HG02763 (cell line): Measurements from ENCODE around the gene POSTN.
"Not testable (repeated sequence)": the region's sequence is repeated elsewhere in the genome, so short reads cannot be mapped to it uniquely, and the experiment has no call there.

Experiments
- ATAC-seq: cut with Tn5 transposase; IDR thresholded peaks from one replicate; pipeline ENCODE4 v1.9.1; 2021; ENCODE audit warnings: mild to moderate bottlenecking, moderate library complexity; ENCODE audit not compliant: unreplicated experiment

The POSTN gene

GRCh38 chr13:37596805-37597204 lies 1.8 kb downstream of the POSTN start:
- ATAC-seq, result no peak

- ATAC-seq, result no peak
Observed at GRCh38 chr13:37595162-37595561, 3.4 kb downstream of the POSTN start.

DNA sequence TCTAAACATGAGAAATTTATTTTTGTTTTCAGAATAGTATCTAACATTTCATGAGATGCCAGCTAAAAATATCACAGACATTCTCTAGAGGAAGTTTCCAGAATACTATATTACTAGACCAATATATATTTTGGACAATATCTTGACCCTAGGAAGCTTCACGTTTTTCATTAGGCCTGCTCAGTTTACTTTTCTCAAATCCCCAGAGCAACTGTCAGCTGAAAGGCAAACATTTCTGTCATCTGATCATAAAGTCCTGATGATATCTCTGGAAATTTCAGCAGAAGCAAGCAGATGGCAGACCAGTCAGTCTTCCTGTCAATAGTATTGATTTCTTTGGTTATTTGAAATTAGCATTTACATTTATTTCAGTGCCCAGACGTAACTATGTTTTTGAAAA lies 4.0 kb downstream of the POSTN start:
- no peak for ATAC-seq

DNA sequence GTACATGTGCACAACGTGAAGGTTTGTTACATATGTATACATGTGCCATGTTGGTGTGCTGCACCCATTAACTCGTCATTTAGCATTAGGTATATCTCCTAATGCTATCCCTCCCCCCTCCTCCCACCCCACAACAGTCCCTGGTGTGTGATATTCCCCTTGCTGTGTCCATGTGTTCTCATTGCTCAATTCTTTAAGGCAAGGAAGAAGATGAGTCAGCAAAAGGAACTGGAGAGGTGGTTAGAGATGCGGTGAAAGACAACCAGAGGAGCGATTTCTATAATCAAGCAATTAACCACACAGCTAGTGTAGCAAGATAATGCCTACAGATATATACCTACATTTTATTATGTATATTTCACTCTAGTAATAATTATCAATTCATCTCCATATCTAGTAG lies 9.2 kb downstream of the POSTN start:
- not testable (repeated sequence) for ATAC-seq

GRCh38 chr13:37587236-37587635 lies 11.3 kb downstream of the POSTN start:
- no peak for ATAC-seq

DNA sequence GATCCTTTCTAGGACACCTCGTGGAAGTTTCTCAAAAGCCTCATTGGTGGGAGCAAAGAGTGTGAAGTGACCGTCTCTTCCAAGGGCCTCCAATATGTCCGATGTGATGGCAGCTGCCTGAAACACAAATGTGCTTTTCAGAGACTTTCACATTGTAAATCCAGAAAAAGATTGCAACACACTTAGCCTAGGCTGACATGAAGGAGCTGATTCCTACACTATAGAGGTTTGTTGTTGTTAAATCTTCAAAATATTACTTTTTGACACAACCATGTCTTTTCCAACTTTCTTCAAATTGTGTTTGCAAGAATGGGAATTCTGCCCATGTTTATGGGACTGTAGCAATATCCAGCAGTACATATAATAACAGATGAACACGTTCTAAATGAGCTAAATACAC lies 12.4 kb downstream of the POSTN start:
- no peak for ATAC-seq

DNA sequence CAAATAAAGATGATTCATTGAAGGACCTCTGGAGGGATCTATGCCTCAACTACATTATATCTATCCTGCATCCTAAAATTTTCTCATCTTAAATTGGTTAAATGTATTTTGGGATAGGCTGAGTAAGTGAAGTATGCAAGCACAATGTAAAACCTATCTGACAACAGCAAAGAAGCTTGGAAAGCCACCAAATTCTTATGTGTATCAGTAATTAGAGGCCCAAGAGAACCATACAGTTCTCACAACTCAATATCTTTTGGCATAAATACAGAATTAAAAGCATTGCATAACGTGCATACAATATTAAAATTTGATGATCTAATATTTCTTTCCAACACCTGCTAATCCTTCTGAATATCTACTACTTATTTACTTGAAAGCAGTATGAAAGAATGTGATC lies 13.0 kb downstream of the POSTN start:
- ATAC-seq, result no peak

- ATAC-seq, result no peak
Observed at GRCh38 chr13:37576601-37577000, 22.0 kb downstream of the POSTN start.

- ATAC-seq, result no peak
Observed at GRCh38 chr13:37565425-37565824, 33.1 kb downstream of the POSTN start.

DNA sequence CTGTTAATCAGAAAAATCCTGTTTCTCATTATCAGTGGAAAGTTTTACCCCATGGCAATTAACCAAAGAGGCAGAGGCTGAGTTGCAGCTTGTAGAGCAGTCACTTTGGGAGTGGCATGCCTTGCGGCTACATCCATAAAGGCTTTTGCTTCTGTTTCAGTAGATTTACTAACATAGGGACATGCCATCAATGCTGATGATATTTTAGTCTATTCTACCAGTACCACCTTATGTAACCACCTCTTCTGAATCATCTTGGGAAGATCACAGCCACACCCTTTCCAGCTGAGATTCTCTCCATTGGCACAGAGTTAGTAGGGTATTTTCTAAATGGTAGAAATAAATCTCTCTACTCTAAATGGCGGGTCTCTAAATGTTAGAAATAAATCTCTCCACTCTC lies 37.5 kb downstream of the POSTN start:
- no peak for ATAC-seq

- ATAC-seq, result no peak
Observed at GRCh38 chr13:37560526-37560925, 38.0 kb downstream of the POSTN start.

- ATAC-seq, result not testable (repeated sequence)
Observed at GRCh38 chr13:37558766-37559165, 39.8 kb downstream of the POSTN start.

- no peak for ATAC-seq
Observed at GRCh38 chr13:37546087-37546486, 52.5 kb downstream of the POSTN start.

- ATAC-seq, result no peak
Observed at GRCh38 chr13:37544995-37545394, 53.6 kb downstream of the POSTN start.

DNA sequence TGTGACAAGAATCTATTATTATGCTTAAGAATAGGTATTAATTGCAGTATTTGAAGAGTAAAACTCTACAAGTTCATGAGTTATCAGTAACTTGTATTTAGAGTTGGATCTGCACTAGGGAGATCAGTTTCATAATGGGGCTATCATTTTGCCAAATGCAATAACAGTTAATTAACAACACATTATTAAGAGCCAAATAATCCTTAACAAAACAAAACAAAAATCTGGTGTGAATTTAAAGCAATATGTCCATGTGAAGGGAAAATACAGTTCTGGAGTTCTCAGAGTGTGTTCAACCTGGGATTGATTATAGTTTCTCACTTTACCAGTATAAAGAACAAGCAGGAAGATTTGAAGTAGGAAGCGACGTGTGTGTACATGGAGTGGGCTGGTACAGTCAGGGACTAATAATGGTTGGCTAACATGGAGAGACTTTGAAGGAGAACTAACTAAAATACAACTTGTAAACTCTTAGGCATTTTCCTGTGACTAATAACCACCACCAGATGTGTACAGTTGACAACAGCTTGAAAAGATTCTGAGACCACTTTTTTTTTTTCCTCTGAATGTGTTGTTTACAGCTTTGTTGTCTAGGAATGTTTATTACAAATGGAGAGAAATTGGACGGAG lies 58.5 kb downstream of the POSTN start:
- no peak for ATAC-seq

- no peak for ATAC-seq
Observed at GRCh38 chr13:37539170-37539569, 59.4 kb downstream of the POSTN start.

GRCh38 chr13:37535501-37535900 lies 63.1 kb downstream of the POSTN start:
- no peak for ATAC-seq

GRCh38 chr13:37534676-37535075 lies 63.9 kb downstream of the POSTN start:
- ATAC-seq, result no peak

DNA sequence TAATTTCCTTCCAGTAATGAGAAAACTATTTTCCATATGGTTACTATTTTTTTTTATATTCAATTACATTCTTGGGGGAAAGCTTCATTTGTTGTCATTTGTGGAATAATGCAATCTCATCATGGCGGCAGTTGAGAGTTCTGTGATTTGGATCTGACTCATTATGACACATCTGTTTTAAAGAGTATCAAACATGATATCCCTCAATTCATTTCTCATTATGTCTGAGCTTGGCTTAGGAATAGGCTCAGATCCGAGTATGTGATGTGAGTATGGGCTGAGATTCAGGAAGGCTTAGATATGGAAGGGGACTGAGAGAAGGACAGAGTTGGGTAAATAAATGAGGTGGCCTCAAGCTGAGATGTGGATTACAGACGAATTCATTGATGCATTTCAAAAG lies 64.4 kb downstream of the POSTN start:
- no peak for ATAC-seq

GRCh38 chr13:37531049-37531448 lies 67.5 kb downstream of the POSTN start:
- no peak for ATAC-seq

DNA sequence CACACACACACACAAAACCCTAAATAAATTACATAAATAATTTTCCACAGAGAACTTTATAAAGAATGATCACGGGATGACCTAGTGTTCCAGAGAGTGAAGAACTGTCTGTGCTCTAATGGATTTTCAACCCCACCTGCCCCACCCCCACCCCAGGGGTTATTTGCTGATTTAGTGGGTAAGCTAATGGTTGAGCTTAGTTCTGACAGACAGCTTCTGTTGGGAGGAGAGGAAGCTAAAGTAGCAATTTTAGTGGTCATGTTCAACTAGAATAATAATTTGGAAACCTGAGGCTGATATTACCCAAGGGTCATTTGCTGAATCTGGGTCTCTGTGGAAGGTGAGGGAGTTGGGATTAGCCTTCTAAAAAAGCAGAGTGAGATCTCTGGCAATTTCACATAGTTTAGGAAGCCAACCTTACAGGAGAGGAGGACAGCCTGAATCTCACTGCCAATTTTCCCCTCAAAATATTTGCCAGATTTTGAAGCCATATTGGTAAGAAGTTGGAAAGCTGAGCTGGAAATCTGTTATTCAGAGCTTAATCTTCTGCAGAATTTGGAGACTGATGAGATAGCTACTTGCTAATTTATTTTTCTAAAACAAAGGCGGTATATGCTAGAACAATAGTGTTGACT lies 68.7 kb downstream of the POSTN start:
- no peak for ATAC-seq

- no peak for ATAC-seq
Observed at GRCh38 chr13:37526710-37527473, 71.7 kb downstream of the POSTN start.
